ENCODE data around the gene STYX. TPM values are rescaled to one million over a fixed set of nuclear protein-coding genes. Genes with fewer than 3 reads are reported as not detected.

The STYX gene
- total RNA-seq, 1 donor from 2014 or later, result 20.0 TPM

GRCh38 chr14:52789118-52789517 lies 59.2 kb downstream of the STYX start:
- DNase-seq (ENCODE audit: low read depth, low spot score), result no peak

GRCh38 chr14:52790011-52790755 lies 60.2 kb downstream of the STYX start:
- no peak for DNase-seq (ENCODE audit: low read depth, low spot score)

GRCh38 chr14:52790756-52791222 lies 60.8 kb downstream of the STYX start:
- DNase-seq (ENCODE audit: low read depth, low spot score), result no peak

DNA sequence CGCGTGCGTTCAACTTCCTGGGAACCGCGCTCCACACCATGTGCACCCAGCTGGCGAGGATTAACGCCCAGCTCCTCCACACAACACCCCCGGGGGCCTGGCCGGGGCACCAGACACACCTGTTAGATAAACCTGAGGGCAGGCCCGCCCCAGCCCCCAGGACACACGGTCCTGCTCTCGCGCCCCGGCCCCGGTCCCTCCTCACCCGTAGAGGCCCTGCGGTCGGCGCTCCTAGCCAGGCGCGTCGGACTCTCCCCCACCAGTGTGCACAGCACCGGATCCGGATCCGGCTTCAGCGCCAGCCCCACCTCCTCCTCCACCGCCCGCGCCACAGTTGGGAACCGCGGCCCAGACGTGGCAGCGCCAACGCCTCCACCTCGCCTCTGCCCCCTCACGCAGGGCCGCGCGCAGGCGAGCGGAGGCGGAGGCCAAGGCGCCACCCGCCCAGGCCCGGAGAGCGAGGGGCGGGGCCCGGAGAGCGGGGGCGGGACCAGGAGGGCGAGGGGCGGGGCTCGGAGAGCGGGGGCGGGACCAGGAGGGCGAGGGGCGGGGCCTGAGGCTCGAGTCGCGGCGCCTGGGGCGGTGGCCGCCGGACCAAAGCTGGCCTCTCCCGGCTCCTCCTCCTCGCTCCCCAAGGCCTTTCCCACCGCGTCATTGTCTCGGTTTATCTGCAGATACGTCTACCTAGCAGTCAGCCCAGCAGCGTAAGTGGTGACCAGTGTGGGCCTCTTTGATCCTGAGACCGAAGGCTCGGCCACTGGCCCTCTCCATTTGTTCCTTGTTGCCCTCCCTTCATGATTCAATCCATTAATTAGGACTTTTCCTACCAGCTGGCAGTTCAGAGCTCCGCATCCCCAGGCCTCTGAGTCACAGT lies 61.5 kb downstream of the STYX start, which contains the start of gene GNPNAT1:
Gene GNPNAT1, minus strand, starts transcription at position 385 of the 874 bp plus-strand sequence. CDS start 6,957 bp downstream, outside the sequence.
- DNase-seq (ENCODE audit: low read depth, low spot score), result peak; percentile 80

DNA sequence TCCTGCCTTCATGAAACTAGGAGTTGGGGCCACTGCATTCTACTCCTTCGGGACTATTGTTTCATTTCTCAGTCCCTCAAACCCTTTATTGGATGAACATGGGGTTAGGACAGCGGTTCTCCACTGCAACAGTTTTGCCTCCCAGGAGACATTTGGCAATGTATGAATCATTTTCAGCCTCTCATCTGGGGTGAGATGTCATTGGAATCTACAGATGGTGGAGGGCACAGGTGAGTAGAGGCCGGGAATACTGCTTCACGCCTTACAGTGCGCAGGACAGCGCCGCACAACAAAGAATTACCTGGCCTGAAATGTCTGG lies 62.1 kb downstream of the STYX start:
- DNase-seq (ENCODE audit: low read depth, low spot score), result no peak

GRCh38 chr14:52793061-52793460 lies 63.1 kb downstream of the STYX start:
- DNase-seq (ENCODE audit: low read depth, low spot score), result no peak

- no peak for DNase-seq (ENCODE audit: low read depth, low spot score)
These were observed 67.7 kb downstream of the STYX start for GRCh38 chr14:52797653-52798052.

GRCh38 chr14:52798826-52799225 lies 68.9 kb downstream of the STYX start:
- DNase-seq (ENCODE audit: low read depth, low spot score), result no peak

GRCh38 chr14:52801014-52801712 lies 71.2 kb downstream of the STYX start:
- peak; percentile 22 for DNase-seq (ENCODE audit: low read depth, low spot score)

DNA sequence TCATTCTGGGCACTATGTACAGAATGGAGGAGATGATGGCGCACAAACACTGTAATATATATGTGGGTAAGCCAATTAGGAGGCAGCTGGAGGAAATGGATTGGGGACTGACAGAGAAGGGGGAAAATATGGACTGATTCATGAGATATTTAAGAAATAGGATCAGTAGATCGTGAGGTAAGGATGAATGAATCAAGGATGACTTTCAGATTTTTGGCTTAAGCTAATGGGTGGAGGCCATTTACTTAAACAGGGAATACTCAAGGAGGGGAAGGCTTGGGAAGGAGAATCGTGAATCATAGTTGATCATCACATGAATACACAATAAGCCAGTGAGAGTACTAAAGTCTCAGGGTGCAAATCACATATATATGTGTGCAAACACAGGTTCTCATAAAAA lies 72.6 kb downstream of the STYX start:
- DNase-seq (ENCODE audit: low read depth, low spot score), result no peak

- no peak for DNase-seq (ENCODE audit: low read depth, low spot score)
These were observed 76.1 kb downstream of the STYX start for GRCh38 chr14:52806115-52806514.

- no peak for DNase-seq (ENCODE audit: low read depth, low spot score)
These were observed 78.1 kb downstream of the STYX start for GRCh38 chr14:52808101-52808500.

- DNase-seq (ENCODE audit: low read depth, low spot score), result no peak
These were observed 91.9 kb downstream of the STYX start for GRCh38 chr14:52821805-52822250.

DNA sequence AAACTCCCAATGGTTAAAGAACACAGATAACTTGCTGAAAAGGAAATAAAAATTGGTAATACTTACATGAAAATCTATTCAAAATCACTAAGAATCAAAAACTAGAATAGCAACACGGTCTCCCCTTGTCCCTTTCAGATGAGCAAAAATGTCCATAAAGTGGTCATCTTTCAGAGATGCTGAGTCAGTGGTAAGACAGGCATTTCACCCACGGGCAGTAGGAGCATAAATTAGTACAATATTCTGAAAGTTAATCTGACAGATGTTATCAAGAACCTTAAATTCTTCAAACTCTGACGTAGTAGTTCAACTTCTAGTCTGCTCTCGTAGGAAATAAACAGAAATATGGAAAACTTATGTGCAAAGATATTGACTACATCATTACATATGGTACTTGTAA lies 94.5 kb downstream of the STYX start:
- no peak for DNase-seq (ENCODE audit: low read depth, low spot score)

Other genes starting within 250 kb of the STYX start
- 3.2 and 3.4 TPM in 2 replicates for gene TXNDC16, start 177.7 kb upstream of the STYX start, total RNA-seq
- 0.79 and 1.6 TPM in 2 replicates for gene GPR137C, start 177.3 kb upstream of the STYX start, total RNA-seq
- 63.3 and 81.4 TPM in 2 replicates for gene ERO1A, start 34.6 kb upstream of the STYX start, total RNA-seq
- gene PSMC6, start 23.0 kb upstream of the STYX start, total RNA-seq, result 95.8 and 154 TPM in 2 replicates
- gene GNPNAT1, start 61.4 kb downstream of the STYX start, total RNA-seq, result 46.2 and 47.8 TPM in 2 replicates
- 112 and 125 TPM in 2 replicates for gene FERMT2, start 220.9 kb downstream of the STYX start, total RNA-seq